ENCODE measurements around the gene TENM4.

TENM4 gene

GRCh38 chr11:79261684-79262083, 179.1 kb downstream of the TENM4 start:
- Histone ChIP-seq H3K36me3 (ENCODE audit: control insufficient read depth in 2 of 2, insufficient read depth in 1 of 2, low read length in 2 of 2) (no peaks in the 10 kb centered on the region), H3K9me3 (ENCODE audit: control insufficient read depth, insufficient read depth, low read depth, low read length) (no peaks in the 10 kb centered on the region), H3K4me1 (ENCODE audit: control insufficient read depth, insufficient read depth, low read length) (no peaks in the 10 kb centered on the region), H3K27ac (ENCODE audit: extremely low read depth, low read depth, low read length) (no peak overlapping the region), H3K4me3 (ENCODE audit: low read depth, low read length) (no peak overlapping the region)
- ChIA-PET POLR2A (no interaction called here), CTCF (no interaction called here)
- no peak for TF ChIP-seq ZNF514 (tag by site-specific recombination; IDR thresholded peaks at IDR 0.05)
- no peak for TF ChIP-seq ZNF792 (tag by site-specific recombination; IDR thresholded peaks at IDR 0.05)
- no peak for TF ChIP-seq SALL2 (tag by site-specific recombination; IDR thresholded peaks at IDR 0.05; ENCODE audit: borderline replicate concordance)
- TF ChIP-seq SETDB1 (IDR thresholded peaks at IDR 0.05; ENCODE audit: insufficient read length, low read length) = no peak
- no peak for TF ChIP-seq ZNF2 (tag by site-specific recombination; IDR thresholded peaks at IDR 0.05)
- TF ChIP-seq ZNF658 (tag by site-specific recombination; IDR thresholded peaks at IDR 0.05) = no peak
- TF ChIP-seq TRIM28 (IDR thresholded peaks at IDR 0.05; ENCODE audit: borderline replicate concordance, low read length) = no peak
- TF ChIP-seq TSHZ1 (tag by site-specific recombination; IDR thresholded peaks at IDR 0.05; ENCODE audit: borderline replicate concordance) = no peak
- TF ChIP-seq ZNF530 (tag by site-specific recombination; IDR thresholded peaks at IDR 0.05; ENCODE audit: low read depth) = no peak
- no peak for TF ChIP-seq CTCF (tag by site-specific recombination; IDR thresholded peaks at IDR 0.05)
- TF ChIP-seq ZNF777 (tag by site-specific recombination; IDR thresholded peaks at IDR 0.05; ENCODE audit: borderline replicate concordance) = no peak
- no peak for TF ChIP-seq GLI2 (tag by site-specific recombination; IDR thresholded peaks at IDR 0.05; ENCODE audit: borderline replicate concordance, low read depth)

- no peaks in the 10 kb centered on the region for H3K4me1 ChIP-seq (ENCODE audit: control insufficient read depth, insufficient read depth, low read length)
- ChIA-PET POLR2A (no interaction called here), CTCF (no interaction called here)
- H3K9me3 ChIP-seq (ENCODE audit: control insufficient read depth, insufficient read depth, low read depth, low read length) = no peaks in the 10 kb centered on the region
- H3K36me3 ChIP-seq (ENCODE audit: control insufficient read depth in 2 of 2, insufficient read depth in 1 of 2, low read length in 2 of 2) = no peaks in the 10 kb centered on the region
- no peak overlapping the region for H3K4me3 ChIP-seq (ENCODE audit: low read depth, low read length)
- H3K27ac ChIP-seq (ENCODE audit: extremely low read depth, low read depth, low read length) = no peak overlapping the region
- TF ChIP-seq ZNF561 (tag by site-specific recombination; IDR thresholded peaks at IDR 0.05; ENCODE audit: borderline replicate concordance) (no peak), GLIS1 (tag by site-specific recombination; IDR thresholded peaks at IDR 0.05) (no peak), ZNF292 (tag by site-specific recombination; IDR thresholded peaks at IDR 0.05; ENCODE audit: borderline replicate concordance, low read depth) (no peak), ZNF660 (tag by site-specific recombination; IDR thresholded peaks at IDR 0.05) (no peak)
- TF ChIP-seq, protein P1, sequence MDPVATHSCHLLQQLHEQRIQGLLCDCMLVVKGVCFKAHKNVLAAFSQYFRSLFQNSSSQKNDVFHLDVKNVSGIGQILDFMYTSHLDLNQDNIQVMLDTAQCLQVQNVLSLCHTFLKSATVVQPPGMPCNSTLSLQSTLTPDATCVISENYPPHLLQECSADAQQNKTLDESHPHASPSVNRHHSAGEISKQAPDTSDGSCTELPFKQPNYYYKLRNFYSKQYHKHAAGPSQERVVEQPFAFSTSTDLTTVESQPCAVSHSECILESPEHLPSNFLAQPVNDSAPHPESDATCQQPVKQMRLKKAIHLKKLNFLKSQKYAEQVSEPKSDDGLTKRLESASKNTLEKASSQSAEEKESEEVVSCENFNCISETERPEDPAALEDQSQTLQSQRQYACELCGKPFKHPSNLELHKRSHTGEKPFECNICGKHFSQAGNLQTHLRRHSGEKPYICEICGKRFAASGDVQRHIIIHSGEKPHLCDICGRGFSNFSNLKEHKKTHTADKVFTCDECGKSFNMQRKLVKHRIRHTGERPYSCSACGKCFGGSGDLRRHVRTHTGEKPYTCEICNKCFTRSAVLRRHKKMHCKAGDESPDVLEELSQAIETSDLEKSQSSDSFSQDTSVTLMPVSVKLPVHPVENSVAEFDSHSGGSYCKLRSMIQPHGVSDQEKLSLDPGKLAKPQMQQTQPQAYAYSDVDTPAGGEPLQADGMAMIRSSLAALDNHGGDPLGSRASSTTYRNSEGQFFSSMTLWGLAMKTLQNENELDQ (tag by site-specific recombination; IDR thresholded peaks at IDR 0.05; ENCODE audit: low read depth) = no peak
Observed at GRCh38 chr11:79259800-79260199, 181.0 kb downstream of the TENM4 start.
